SU-DHL-6 (cell line): ENCODE results near the gene GRAP.
A peak's percentile ranks its signal among the peaks of the same experiment; 100 is the strongest.
"Not testable (repeated sequence)": the region's sequence is repeated elsewhere in the genome, so short reads cannot be mapped to it uniquely, and the experiment has no call there.

Experiments used
- H2AFZ ChIP-seq: fragments of 200-600 bp; sonication (generic); 2 replicates; pipeline ENCODE4 v1.6.1; 2014; ENCODE audit warnings: low read depth, mild to moderate bottlenecking, moderate library complexity, mixed read lengths, antibody characterized with exemption, low read length; ENCODE audit not compliant: severe bottlenecking
- H3F3A ChIP-seq: fragments of 200-600 bp; shearing (Covaris generic); 2 replicates; pipeline ENCODE4 v1.6.0; 2016; ENCODE audit warnings: antibody characterized with exemption, mild to moderate bottlenecking; ENCODE audit not compliant: insufficient read depth
- H3K27ac ChIP-seq: fragments of 200-600 bp; sonication (generic); 2 replicates; pipeline ENCODE4 v1.5.1; 2016; ENCODE audit warnings: low read depth, mild to moderate bottlenecking, low read length, moderate library complexity, mixed read lengths
- H3K27me3 ChIP-seq: fragments of 200-600 bp; sonication (generic), shearing (Covaris generic); 2 replicates; pipeline ENCODE4 v1.6.0; 2014; ENCODE audit warnings: mild to moderate bottlenecking, low read length
- H3K36me3 ChIP-seq: fragments of 200-600 bp; sonication (generic); 2 replicates; pipeline ENCODE4 v1.6.1; 2014; ENCODE audit warnings: mild to moderate bottlenecking, low read length, mixed read lengths
- H3K4me2 ChIP-seq: fragments of 300-600, 200-600 bp; shearing (Covaris generic), sonication (generic); 2 replicates; pipeline ENCODE4 v1.6.0; 2014; ENCODE audit warnings: low read length, low read depth, mild to moderate bottlenecking; ENCODE audit not compliant: poor library complexity, severe bottlenecking
- H3K4me3 ChIP-seq: fragments of 200-600 bp; sonication (generic); 2 replicates; pipeline ENCODE4 v1.5.1; 2014; ENCODE audit warnings: antibody characterized with exemption, low read length, mild to moderate bottlenecking, mixed read lengths; ENCODE audit not compliant: insufficient read depth, poor library complexity, severe bottlenecking
- H3K79me2 ChIP-seq: fragments of 200-600 bp; sonication (generic); 2 replicates; pipeline ENCODE4 v1.6.1; 2014; ENCODE audit warnings: mild to moderate bottlenecking, low read length, moderate library complexity; ENCODE audit not compliant: insufficient read depth
- H3K9ac ChIP-seq: fragments of 200-600 bp; sonication (generic); 2 replicates; pipeline ENCODE4 v1.7.0; 2014; ENCODE audit warnings: mild to moderate bottlenecking, low read length
- H3K9me2 ChIP-seq: fragments of 200-600 bp; sonication (generic); replicated peaks from 2 replicates; pipeline ENCODE4 v1.6.1; 2014; ENCODE audit warnings: low read length; ENCODE audit not compliant: insufficient read depth
- H3K9me3 ChIP-seq: fragments of 200-600 bp; sonication (generic); 2 replicates; pipeline ENCODE4 v1.6.1; 2014; ENCODE audit warnings: low read length, mixed read lengths; ENCODE audit not compliant: insufficient read depth
- H4K20me1 ChIP-seq: fragments of 200-600 bp; sonication (generic); 2 replicates; pipeline ENCODE4 v1.6.1; 2014; ENCODE audit warnings: low read depth, mild to moderate bottlenecking, antibody characterized with exemption, low read length, moderate library complexity, mixed read lengths

Gene GRAP

DNA sequence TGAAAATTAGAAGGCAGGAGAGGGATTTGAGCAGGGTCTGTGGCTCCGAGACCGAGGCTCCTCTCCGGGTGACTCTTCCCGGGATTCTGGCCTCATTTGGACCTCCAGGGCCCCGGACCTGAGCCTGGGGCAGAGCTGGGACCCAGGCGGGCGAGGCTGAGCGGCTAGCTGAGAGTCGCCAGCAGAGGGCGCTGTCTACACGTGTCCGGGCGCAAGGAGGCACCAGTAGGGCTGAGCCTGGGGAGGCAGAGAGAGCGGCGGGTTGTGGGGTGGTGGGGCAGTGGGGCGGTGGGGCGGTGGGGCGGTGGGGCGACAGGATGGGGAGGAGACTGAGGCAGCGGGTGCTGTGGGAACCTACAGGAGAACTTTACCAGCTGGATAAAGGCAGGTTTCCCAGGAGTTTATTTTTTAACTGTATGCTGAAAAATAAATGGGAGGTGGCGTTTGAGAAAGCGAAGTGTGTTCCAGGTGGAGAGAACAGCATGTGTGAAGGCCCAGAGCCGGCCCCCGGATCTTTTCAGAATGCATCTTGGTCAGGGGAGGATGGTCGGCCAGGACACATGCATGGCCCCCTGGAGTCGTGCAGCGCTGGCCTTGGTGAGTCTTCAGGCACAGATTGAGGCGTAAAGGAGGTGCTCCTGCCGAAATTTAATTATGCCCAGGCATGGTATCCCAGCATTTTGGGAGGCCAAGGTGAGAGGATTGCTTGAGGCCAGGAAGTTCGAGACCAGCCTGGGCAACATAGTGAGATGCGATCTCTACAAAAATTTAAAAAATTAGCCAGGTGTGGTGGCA, 29.8 kb upstream of the GRAP start:
- not testable (repeated sequence) for H3K4me3 ChIP-seq, H3K79me2 ChIP-seq, H3K27ac ChIP-seq, H3K9me2 ChIP-seq, H3K4me2 ChIP-seq, H3K9me3 ChIP-seq, H3F3A ChIP-seq, H4K20me1 ChIP-seq, H3K27me3 ChIP-seq, H3K36me3 ChIP-seq, H3K9ac ChIP-seq, H2AFZ ChIP-seq

DNA sequence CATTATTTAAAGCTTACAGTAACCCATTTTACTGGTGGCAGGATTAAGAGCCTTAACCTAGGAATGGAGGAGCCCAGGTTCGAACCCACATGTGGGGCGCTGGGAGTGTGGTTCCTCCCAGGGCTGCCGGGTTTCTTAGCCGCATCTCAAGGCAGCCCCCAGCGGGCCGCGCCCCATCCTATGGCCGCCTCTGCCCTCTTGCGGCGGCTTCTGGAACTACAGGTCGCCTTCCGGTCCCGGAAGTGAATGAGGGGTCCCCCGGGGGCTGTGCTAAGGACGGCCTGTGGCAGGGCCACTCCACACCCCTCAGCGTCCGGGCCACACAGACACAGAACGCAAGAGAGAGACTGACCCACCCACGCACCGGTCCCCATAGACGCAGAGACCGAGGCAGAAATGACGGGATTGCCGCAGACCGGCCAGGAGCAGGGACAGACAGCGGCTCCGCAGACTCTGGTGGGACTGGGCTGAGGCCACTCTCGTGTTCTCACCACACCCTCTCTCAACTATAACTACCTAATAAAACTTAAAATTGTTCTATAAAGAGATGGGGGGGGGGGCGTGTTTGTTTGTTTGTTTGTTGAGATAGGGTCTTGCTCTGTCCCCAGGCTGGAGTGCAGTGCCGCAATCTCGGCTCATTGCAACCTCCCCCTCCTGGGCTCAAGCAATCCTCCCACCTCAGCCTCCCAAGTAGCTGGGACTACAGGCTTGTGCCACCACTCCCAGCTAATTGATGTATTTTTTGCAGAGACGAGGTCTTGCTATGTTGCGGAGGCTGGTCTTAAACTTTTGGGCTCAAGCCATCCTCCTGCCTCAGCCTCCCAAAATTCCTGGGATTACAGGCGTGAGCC, 23.8 kb upstream of the GRAP start:
- H3K9me3 ChIP-seq, H3K4me2 ChIP-seq, H3K27ac ChIP-seq, H3K4me3 ChIP-seq, H3K27me3 ChIP-seq, H3K9ac ChIP-seq, H3K9me2 ChIP-seq, H2AFZ ChIP-seq, H3K79me2 ChIP-seq, H3F3A ChIP-seq, H4K20me1 ChIP-seq, H3K36me3 ChIP-seq: not testable (repeated sequence)

DNA sequence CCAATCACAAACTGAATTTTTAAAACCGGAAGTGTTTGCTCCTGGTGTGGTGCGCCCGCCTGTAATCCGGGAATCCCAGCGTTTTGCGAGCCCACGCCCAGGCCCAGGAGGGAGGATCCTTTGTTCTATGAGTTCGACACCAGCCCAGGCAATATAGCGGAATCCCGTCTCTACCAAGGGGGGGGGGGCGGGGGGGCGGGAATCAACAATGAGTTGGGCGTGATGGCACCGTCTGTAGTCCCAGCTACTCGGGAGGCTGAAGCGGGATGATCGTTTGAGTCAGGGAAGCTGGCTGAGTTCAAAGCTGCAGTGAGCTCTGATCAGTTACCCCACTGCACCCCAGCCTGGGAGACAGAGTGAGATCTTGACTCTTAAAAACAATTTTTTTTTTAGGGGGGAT, 17.6 kb upstream of the GRAP start:
- H2AFZ ChIP-seq, H3K9me2 ChIP-seq, H3K27me3 ChIP-seq, H3K9me3 ChIP-seq, H3F3A ChIP-seq, H3K79me2 ChIP-seq, H4K20me1 ChIP-seq, H3K4me3 ChIP-seq, H3K36me3 ChIP-seq, H3K27ac ChIP-seq, H3K9ac ChIP-seq: not testable (repeated sequence)
- H3K4me2 ChIP-seq = peak overlapping the region; percentile 24

DNA sequence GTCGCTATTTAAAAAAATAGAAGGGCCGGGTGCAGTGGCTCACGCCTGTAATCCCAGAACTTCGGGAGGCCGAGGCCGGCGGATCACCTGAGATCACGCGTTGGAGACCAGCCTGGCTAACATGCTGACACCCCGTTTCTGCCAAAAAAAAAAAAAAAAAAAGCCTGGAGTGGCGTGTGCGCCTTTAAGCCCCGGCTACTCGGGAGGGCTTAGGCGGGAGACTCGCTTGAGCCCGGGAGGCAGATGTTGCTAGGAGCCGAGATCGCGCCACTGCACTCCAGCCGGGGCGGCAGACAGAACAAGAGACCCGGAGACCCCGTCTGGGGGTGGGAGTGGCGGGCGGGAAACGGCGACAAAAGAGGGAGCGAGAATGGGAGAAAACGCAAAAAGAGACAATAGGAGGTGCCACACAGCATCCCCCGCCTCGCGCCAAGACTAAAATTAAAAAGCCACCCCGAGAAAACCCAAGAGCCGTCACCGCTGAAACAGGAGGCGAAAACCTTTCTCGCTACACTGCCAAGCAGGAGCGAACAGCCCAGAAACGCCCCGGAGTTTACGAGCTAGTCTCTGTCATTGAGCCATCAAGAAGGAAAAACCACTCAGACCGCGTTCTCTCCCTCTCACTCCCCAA, 16.7 kb upstream of the GRAP start:
- not testable (repeated sequence) for H3F3A ChIP-seq, H3K9me3 ChIP-seq, H3K27me3 ChIP-seq, H3K4me2 ChIP-seq, H3K79me2 ChIP-seq, H3K27ac ChIP-seq, H4K20me1 ChIP-seq, H3K4me3 ChIP-seq, H3K9me2 ChIP-seq, H2AFZ ChIP-seq, H3K9ac ChIP-seq, H3K36me3 ChIP-seq

DNA sequence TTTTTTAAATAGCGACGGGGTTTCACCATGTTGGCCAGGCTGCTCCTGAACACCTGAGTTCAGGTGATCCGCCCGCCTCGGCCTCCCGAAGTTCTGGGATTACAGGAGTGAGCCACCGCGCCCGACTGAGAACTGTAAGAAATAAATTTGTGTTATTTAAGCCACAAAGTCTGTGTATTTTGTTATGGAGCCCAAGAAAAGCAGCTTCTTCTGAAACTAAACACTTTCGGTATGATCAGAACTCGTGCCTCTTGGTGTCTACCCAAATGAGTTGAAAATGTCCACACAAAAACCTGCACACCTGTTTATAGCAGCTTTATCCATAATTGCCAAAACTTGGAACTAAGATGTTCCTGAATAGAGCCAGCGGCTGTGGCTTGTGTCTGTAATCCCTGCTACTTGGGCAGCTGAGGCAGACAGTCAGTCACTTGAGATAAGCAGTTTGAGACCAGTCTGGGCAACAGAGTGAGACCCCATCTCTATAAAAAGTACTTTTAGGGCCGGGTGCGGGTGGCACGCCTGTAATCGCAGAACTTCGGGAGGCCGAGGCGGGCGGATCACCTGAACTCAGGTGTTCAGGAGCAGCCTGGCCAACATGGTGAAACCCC, 16.1 kb upstream of the GRAP start:
- not testable (repeated sequence) for H3K27me3 ChIP-seq, H3K4me2 ChIP-seq, H4K20me1 ChIP-seq, H3K4me3 ChIP-seq, H3F3A ChIP-seq, H2AFZ ChIP-seq, H3K79me2 ChIP-seq, H3K36me3 ChIP-seq, H3K27ac ChIP-seq, H3K9me2 ChIP-seq, H3K9me3 ChIP-seq, H3K9ac ChIP-seq

DNA sequence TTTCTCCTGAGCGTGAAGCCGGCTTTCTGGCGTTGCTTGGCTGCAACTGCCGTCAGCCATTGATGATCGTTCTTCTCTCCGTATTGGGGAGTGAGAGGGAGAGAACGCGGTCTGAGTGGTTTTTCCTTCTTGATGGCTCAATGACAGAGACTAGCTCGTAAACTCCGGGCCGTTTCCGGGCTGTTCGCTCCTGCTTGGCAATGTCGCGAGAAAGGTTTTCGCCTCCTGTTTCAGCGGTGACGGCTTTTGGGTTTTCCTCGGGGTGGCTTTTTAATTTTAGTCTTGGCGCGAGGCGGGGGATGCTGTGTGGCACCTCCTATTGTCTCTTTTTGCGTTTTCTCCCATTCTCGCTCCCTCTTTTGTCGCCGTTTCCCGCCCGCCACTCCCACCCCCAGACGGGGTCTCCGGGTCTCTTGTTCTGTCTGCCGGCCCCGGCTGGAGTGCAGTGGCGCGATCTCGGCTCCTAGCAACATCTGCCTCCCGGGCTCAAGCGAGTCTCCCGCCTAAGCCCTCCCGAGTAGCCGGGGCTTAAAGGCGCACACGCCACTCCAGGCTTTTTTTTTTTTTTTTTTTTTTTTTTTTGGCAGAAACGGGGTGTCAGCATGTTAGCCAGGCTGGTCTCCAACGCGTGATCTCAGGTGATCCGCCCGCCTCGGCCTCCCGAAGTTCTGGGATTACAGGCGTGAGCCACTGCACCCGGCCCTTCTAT, 15.4 kb upstream of the GRAP start:
- H3K9ac ChIP-seq, H3K9me3 ChIP-seq, H3K9me2 ChIP-seq, H3F3A ChIP-seq, H2AFZ ChIP-seq, H3K4me2 ChIP-seq, H4K20me1 ChIP-seq, H3K79me2 ChIP-seq, H3K27me3 ChIP-seq, H3K4me3 ChIP-seq, H3K27ac ChIP-seq, H3K36me3 ChIP-seq: not testable (repeated sequence)

DNA sequence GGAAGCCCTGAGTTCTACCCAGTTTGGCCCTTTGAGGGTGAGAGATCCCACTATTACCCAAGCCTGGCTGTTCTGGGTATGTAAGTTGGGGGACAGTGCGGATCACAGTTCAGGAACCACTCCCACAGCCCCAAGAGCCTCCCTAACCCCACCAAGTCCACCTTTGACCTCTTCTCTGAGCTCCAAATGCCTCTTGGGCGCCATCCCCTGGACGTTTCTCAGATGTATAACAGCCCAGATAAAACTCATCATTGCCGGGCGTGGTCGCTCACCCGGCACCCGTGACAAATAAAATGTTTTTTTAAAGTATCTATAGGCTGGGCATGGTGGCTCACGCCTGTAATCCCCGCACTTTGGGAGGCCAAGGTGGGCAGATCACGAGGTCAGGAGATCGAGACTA, 8.7 kb upstream of the GRAP start:
- H3K4me3 ChIP-seq, H3K4me2 ChIP-seq, H3K79me2 ChIP-seq, H3K36me3 ChIP-seq, H2AFZ ChIP-seq, H3K27ac ChIP-seq, H3K27me3 ChIP-seq, H4K20me1 ChIP-seq, H3K9me3 ChIP-seq, H3F3A ChIP-seq, H3K9ac ChIP-seq, H3K9me2 ChIP-seq: not testable (repeated sequence)
